WTC11 (cell line): ENCODE results near the gene LDLRAD4.

Experiments used
- CREB1 ChIP-seq: sonication (generic); formaldehyde crosslinking; IDR thresholded peaks from 2 replicates; pipeline ENCODE4 v1.8.0; 2023; ENCODE audit warnings: mild to moderate bottlenecking, missing genetic modification reagents
- CREM ChIP-seq: sonication (generic); formaldehyde crosslinking; IDR thresholded peaks from 2 replicates; pipeline ENCODE4 v1.8.1; 2022; ENCODE audit warnings: mild to moderate bottlenecking, missing genetic modification reagents, moderate library complexity
- CTCF ChIP-seq: fragments of 200-600 bp; IDR thresholded peaks from 2 replicates; pipeline ENCODE4 v1.8.0; 2022; ENCODE audit warnings: antibody characterized with exemption
- FOXP1 ChIP-seq: sonication (generic); formaldehyde crosslinking; IDR thresholded peaks from 2 replicates; pipeline ENCODE4 v1.8.0; 2022; ENCODE audit warnings: missing genetic modification reagents, mild to moderate bottlenecking, moderate library complexity, borderline replicate concordance
- HMGXB4 ChIP-seq: sonication (generic); formaldehyde crosslinking; IDR thresholded peaks from 2 replicates; pipeline ENCODE4 v1.8.1; 2023; ENCODE audit warnings: mild to moderate bottlenecking, moderate library complexity, missing genetic modification reagents
- NFATC4 ChIP-seq: fragments of 250-450 bp; sonication (Bioruptor Pico); IDR thresholded peaks from 2 replicates; pipeline ENCODE4 v1.9.0; 2021; ENCODE audit warnings: mild to moderate bottlenecking
- PREB ChIP-seq: sonication (generic); formaldehyde crosslinking; IDR thresholded peaks from 2 replicates; pipeline ENCODE4 v1.8.1; 2022; ENCODE audit warnings: mild to moderate bottlenecking, missing genetic modification reagents, moderate library complexity, borderline replicate concordance
- RORB ChIP-seq: fragments of 250-450 bp; sonication (Bioruptor Pico); IDR thresholded peaks from 2 replicates; pipeline ENCODE4 v1.9.0; 2021; ENCODE audit warnings: mild to moderate bottlenecking
- SP1 ChIP-seq: sonication (generic); formaldehyde crosslinking; conservative IDR thresholded peaks from 2 replicates; pipeline ENCODE4 v1.8.1; 2022; ENCODE audit warnings: missing genetic modification reagents
- USF1 ChIP-seq: sonication (generic); formaldehyde crosslinking; IDR thresholded peaks from 2 replicates; pipeline ENCODE4 v1.8.0; 2022; ENCODE audit warnings: mild to moderate bottlenecking, missing genetic modification reagents
- USF2 ChIP-seq: sonication (generic); formaldehyde crosslinking; IDR thresholded peaks from 2 replicates; pipeline ENCODE4 v1.8.1; 2023; ENCODE audit warnings: mild to moderate bottlenecking, missing genetic modification reagents, moderate library complexity

GRCh38 chr18:13275075-13275474, 56.5 kb downstream of the LDLRAD4 start:
- TF ChIP-seq CTCF: no peak
- TF ChIP-seq USF1: no peak
- TF ChIP-seq SP1 (CRISPR knock-in tag): no peak
- TF ChIP-seq USF2 (CRISPR knock-in tag): no peak
- TF ChIP-seq FOXP1 (CRISPR knock-in tag): no peak
- TF ChIP-seq HMGXB4 (CRISPR knock-in tag): no peak
- TF ChIP-seq NFATC4 (CRISPR knock-in tag): no peak
- no peak for TF ChIP-seq CREB1 (CRISPR knock-in tag)
- TF ChIP-seq PREB: no peak
- no peak for TF ChIP-seq CREM (CRISPR knock-in tag)
- TF ChIP-seq RORB (CRISPR knock-in tag): no peak
